Measurements from ENCODE around the gene CCDC91.

The CCDC91 gene

DNA sequence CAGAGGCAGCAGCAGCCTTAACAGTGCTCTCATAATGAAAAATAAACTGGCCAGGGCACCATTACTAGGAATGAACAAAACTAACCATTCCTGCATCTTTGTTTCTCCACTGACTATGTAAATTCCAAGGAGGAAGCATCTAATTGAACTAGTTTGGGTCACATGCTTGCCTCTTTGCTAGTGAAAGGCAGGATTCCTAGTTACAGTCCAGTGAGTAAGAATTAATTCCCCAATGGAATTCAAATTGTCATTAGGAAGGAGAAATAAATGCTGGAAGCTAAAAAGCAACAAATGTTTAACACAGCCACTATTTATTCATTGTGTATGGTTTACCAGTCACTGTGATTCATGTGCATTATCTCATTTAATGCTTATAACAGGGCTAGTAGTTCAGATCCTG, 316.0 kb downstream of the CCDC91 start:
- TF ChIP-seq, protein P1, sequence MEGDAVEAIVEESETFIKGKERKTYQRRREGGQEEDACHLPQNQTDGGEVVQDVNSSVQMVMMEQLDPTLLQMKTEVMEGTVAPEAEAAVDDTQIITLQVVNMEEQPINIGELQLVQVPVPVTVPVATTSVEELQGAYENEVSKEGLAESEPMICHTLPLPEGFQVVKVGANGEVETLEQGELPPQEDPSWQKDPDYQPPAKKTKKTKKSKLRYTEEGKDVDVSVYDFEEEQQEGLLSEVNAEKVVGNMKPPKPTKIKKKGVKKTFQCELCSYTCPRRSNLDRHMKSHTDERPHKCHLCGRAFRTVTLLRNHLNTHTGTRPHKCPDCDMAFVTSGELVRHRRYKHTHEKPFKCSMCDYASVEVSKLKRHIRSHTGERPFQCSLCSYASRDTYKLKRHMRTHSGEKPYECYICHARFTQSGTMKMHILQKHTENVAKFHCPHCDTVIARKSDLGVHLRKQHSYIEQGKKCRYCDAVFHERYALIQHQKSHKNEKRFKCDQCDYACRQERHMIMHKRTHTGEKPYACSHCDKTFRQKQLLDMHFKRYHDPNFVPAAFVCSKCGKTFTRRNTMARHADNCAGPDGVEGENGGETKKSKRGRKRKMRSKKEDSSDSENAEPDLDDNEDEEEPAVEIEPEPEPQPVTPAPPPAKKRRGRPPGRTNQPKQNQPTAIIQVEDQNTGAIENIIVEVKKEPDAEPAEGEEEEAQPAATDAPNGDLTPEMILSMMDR (conservative IDR thresholded peaks at IDR 0.05; ENCODE audit: control insufficient read depth, insufficient read depth, low read depth, low read length) = no peak
- no peak overlapping the region for H3K4me3 ChIP-seq (ENCODE audit: control insufficient read depth, low read depth, low read length)
- no peak for DNase-seq (ENCODE audit: low read depth)

DNA sequence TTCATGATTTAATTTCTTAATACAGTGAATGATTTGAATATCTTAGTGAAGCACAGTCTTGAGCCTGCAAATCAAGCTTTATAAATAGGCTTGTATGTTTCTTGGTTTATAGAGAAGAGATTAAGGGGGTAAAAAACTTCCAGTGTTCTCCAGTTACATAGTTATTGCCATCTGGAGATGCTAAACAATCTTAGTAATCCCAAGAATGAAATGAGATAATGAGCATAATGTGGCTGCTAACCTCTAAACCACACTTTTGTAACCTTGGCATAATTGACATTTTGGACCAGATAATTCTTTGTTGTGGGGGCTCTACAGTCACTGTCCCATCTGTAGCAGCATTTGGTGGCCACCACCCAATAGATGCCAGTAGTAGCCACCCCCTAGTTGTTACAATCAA, 316.8 kb downstream of the CCDC91 start:
- no peak for DNase-seq (ENCODE audit: low read depth)
- no peak overlapping the region for H3K4me3 ChIP-seq (ENCODE audit: control insufficient read depth, low read depth, low read length)
- TF ChIP-seq, protein P1 (conservative IDR thresholded peaks at IDR 0.05; ENCODE audit: control insufficient read depth, insufficient read depth, low read depth, low read length) = no peak

DNA sequence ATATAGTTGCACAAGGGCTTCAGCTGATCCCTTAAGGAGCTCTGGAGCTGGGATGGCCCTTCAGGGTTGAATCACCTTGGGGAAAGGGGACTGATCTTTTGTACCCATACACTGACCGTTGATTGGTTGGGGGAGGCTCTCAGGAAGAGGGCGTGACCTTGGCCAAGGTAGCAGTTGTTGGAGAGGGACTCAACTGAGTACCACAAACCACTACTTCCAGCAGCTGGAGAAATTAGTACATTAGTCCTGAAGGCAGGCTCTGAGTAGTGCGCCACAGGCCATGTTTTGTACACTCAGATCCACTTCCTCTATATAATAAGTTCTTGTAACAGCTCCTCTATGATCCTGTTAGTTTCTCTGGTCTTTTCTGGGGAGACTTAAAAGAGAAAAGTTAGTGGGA, 317.6 kb downstream of the CCDC91 start:
- TF ChIP-seq, protein P1 (conservative IDR thresholded peaks at IDR 0.05; ENCODE audit: control insufficient read depth, insufficient read depth, low read depth, low read length) = no peak
- no peak for DNase-seq (ENCODE audit: low read depth)
- no peak overlapping the region for H3K4me3 ChIP-seq (ENCODE audit: control insufficient read depth, low read depth, low read length)

DNA sequence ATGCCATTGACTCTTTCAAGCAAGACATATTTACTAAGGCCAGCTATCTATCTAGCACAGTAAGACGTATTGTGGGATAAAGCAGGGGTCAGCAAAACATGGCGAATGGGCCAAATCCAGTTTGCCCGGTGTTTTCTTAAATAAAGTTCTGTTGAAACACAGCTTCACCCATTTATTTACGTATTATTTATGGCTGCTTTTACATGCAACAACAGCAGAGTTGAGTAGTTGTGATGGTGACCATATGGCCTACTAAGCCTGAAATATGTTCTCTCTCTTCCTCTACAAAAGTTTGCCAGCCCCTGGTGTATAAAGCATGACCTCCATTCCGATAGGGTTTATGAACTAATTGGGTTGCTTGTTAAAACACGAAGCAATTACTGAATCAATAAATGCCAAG, 322.1 kb downstream of the CCDC91 start:
- TF ChIP-seq, protein P1 (conservative IDR thresholded peaks at IDR 0.05; ENCODE audit: control insufficient read depth, insufficient read depth, low read depth, low read length) = no peak
- no peak overlapping the region for H3K4me3 ChIP-seq (ENCODE audit: control insufficient read depth, low read depth, low read length)
- DNase-seq (ENCODE audit: low read depth) = no peak

DNA sequence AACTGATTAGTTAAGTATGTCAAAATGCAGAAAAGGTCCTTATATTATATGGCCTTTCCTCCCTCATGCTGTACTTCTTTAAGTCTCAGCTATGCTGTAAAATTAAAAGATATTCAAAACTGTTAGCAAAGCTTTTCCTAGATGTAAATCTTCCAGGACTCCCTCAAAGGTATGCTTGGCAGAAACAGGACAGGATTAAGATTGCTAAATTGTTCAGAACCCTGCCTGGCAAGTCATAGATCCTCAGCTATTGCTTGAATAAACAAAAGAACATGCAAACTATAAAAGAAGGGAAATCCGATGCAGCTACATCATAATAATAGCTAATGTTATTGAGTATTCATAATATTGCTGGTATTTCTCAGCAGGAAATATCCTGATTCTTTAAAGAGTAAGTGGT, 322.6 kb downstream of the CCDC91 start:
- H3K4me3 ChIP-seq (ENCODE audit: control insufficient read depth, low read depth, low read length) = no peak overlapping the region
- no peak for DNase-seq (ENCODE audit: low read depth)
- TF ChIP-seq, protein P1 (conservative IDR thresholded peaks at IDR 0.05; ENCODE audit: control insufficient read depth, insufficient read depth, low read depth, low read length) = no peak

DNA sequence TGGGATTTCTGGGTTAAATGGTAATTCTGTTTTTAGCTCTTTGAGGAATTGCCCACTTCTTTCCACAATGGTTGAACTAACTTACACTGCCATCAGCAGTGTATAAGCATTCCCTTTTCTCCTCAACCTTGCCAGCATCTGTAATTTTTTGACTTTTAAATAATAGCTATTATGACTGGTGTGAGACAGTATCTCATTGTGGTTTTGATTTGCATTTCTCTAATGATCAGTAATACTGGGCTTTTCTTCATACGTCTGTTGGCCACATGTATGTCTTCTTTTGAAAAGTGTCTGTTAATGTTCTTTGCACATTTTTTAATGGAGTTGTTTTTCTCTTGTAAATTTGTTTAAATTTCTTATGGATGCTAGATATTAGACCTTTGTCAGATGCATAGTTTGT, 323.7 kb downstream of the CCDC91 start:
- no peak for DNase-seq (ENCODE audit: low read depth)

More for the DNA sequence above, 323.7 kb downstream of the CCDC91 start:
- no peak overlapping the region for H3K4me3 ChIP-seq (ENCODE audit: control insufficient read depth, low read depth, low read length)
- TF ChIP-seq, protein P1 (conservative IDR thresholded peaks at IDR 0.05; ENCODE audit: control insufficient read depth, insufficient read depth, low read depth, low read length) = no peak
